ENCODE data around the gene AIFM2.

- TF ChIP-seq RXRA (IDR thresholded peaks at IDR 0.05) (no peak), GABPA (IDR thresholded peaks at IDR 0.05 in 1 of 2, conservative IDR thresholded peaks at IDR 0.05 in 1 of 2) (no peak), ATF3 (IDR thresholded peaks at IDR 0.05) (no peak), EGR1 (IDR thresholded peaks at IDR 0.05; ENCODE audit: low read depth in 2 of 2) (no peak), CTCF (IDR thresholded peaks at IDR 0.05; ENCODE audit: low read depth, low read length, missing input control) (no peak)
Observed at GRCh38 chr10:70067586-70067985, 65.0 kb downstream of the AIFM2 start.

All from liver (tissue), 3 donors.